HepG2 (cell line): Measurements from ENCODE around the gene TPM2. TPM values are rescaled to one million over a fixed set of nuclear protein-coding genes. Genes with fewer than 3 reads are reported as not detected.

Experiments
- ASH2L ChIP-seq: fragments of 300-600, 200-600 bp; sonication (generic); IDR thresholded peaks from 2 replicates; pipeline ENCODE4 v1.7.0; 2017; ENCODE audit warnings: low read depth, mild to moderate bottlenecking, moderate library complexity, mixed read lengths, low read length; ENCODE audit not compliant: insufficient read length
- ATF7-NPFF ChIP-seq: sonication (generic); formaldehyde crosslinking; IDR thresholded peaks from 2 replicates; pipeline ENCODE4 v1.8.1; 2023; ENCODE audit warnings: mild to moderate bottlenecking, low read depth, missing genetic modification reagents, moderate library complexity
- ELF1 ChIP-seq: sonication (generic); formaldehyde crosslinking; IDR thresholded peaks from 2 replicates; pipeline ENCODE4 v1.4.0; 2020; ENCODE audit warnings: missing genetic modification reagents
- FIP1L1 ChIP-seq: fragments of 200-400 bp; formaldehyde crosslinking; IDR thresholded peaks from 2 replicates; pipeline ENCODE4 v1.6.1; 2018; ENCODE audit warnings: low read depth, mild to moderate bottlenecking, low read length, moderate library complexity, borderline replicate concordance; ENCODE audit not compliant: insufficient read depth
- HNF4A ChIP-seq: sonication (generic); formaldehyde crosslinking; IDR thresholded peaks from 2 replicates; pipeline ENCODE4 v1.4.0; 2020; ENCODE audit warnings: missing genetic modification reagents
- IKZF4 ChIP-seq: sonication (generic); formaldehyde crosslinking; IDR thresholded peaks from 2 replicates; pipeline ENCODE4 v1.5.1; 2020; ENCODE audit warnings: borderline replicate concordance, mild to moderate bottlenecking, low read depth, missing genetic modification reagents; ENCODE audit errors: not compliant biosample characterization
- MEIS2 ChIP-seq: sonication (generic); formaldehyde crosslinking; IDR thresholded peaks from 2 replicates; pipeline ENCODE4 v1.9.0; 2021; ENCODE audit warnings: mild to moderate bottlenecking, missing genetic modification reagents
- NR2F1 ChIP-seq, 2 experiments: fragments of 450-650 bp in 1 of 2; formaldehyde crosslinking in 1 of 2; IDR thresholded peaks; 2 replicates each; pipeline versions ENCODE4 v1.5.0 to v1.6.1; 2016 to 2020; ENCODE audit warnings: mild to moderate bottlenecking in 1 of 2, missing compliant biosample characterization in 1 of 2, missing genetic modification reagents in 1 of 2, moderate library complexity in 1 of 2
- RORA ChIP-seq: sonication (generic); formaldehyde crosslinking; IDR thresholded peaks from 2 replicates; pipeline ENCODE4 v1.5.0; 2020; ENCODE audit warnings: mild to moderate bottlenecking, missing genetic modification reagents, moderate library complexity
- SALL1 ChIP-seq: sonication (generic); formaldehyde crosslinking; IDR thresholded peaks from 2 replicates; pipeline ENCODE4 v1.8.0; 2022; ENCODE audit warnings: mild to moderate bottlenecking, missing genetic modification reagents
- STAT6 ChIP-seq: sonication (generic); formaldehyde crosslinking; IDR thresholded peaks from 2 replicates; pipeline ENCODE4 v1.4.0; 2020; ENCODE audit warnings: missing genetic modification reagents, mild to moderate bottlenecking, borderline replicate concordance
- ZBTB20 ChIP-seq: sonication (generic); formaldehyde crosslinking; IDR thresholded peaks from 2 replicates; pipeline ENCODE4 v1.8.1; 2023; ENCODE audit warnings: missing genetic modification reagents, low read depth, mild to moderate bottlenecking, borderline replicate concordance
- ZNF136 ChIP-seq: sonication (generic); formaldehyde crosslinking; IDR thresholded peaks from 2 replicates; pipeline ENCODE4 v1.8.1; 2022; ENCODE audit warnings: low read depth, mild to moderate bottlenecking, moderate library complexity, missing genetic modification reagents
- polyA plus RNA-seq, 8 experiments: library from polyadenylated mRNA; depleted of rRNA in 3 of 8; stranded (reverse) in 7 of 8; unstranded in 1 of 8; fragments of >200 nt; fragmentation: Illumina TruSeq in 4 of 8; extraction: Trizol in 4 of 8; gene quantifications; 2 replicates each; pipeline versions ENCODE4 v1.2.1 to v1.2.3, GENCODE V29; 2011 to 2016; ENCODE audit warnings: low read depth in 4 of 8, missing spikeins in 1 of 8, mixed read lengths in 1 of 8; ENCODE audit not compliant: insufficient read depth in 1 of 8
- total RNA-seq, 5 experiments: library from RNA; depleted of rRNA; stranded (reverse); fragments of >200 nt; fragmentation: Illumina TruSeq; extraction: Trizol; gene quantifications; 2 replicates each; pipeline ENCODE4 v1.2.3, GENCODE V29; 2016; ENCODE audit warnings: low read depth in 1 of 5

Gene TPM2
- total and polyA plus RNA-seq, 2 of the 13 experiments (the other 11 are each of a cell fraction or from before 2014, with no cell fraction given), result 3.1 to 10.7 TPM

GRCh38 chr9:35669331-35670145 lies 20.2 kb downstream of the TPM2 start (continued):
- TF ChIP-seq STAT6 (CRISPR knock-in tag) (0 out of 2 replicates have a peak, but pooled peaks have one; percentile 59), ASH2L (peak; percentile 63), NR2F1 (CRISPR knock-in tag; IDR thresholded peaks at IDR 0.05) (0 out of 4 replicates have a peak, but pooled peaks of 1 of the 2 experiments have one; percentile 15), FIP1L1 (no peak), IKZF4 (CRISPR knock-in tag) (no peak), HNF4A (CRISPR knock-in tag) (peak; percentile 93), ELF1 (CRISPR knock-in tag) (peak; percentile 17; the same call in 1 of the 2 replicates), ZBTB20 (CRISPR knock-in tag) (peak; percentile 80; the same call in 1 of the 2 replicates), MEIS2 (CRISPR knock-in tag) (0 out of 2 replicates have a peak, but pooled peaks have one; percentile 44), RORA (CRISPR knock-in tag) (no peak), ZNF136 (CRISPR knock-in tag) (no peak), ATF7-NPFF (CRISPR knock-in tag) (no peak), SALL1 (CRISPR knock-in tag) (peak; percentile 83)
